Breast epithelium (tissue), 3 donors: ENCODE results near the gene ATP10B.

Experiments used
- POLR2A ChIP-seq: fragments of 450-650 bp; IDR thresholded peaks from one replicate; pipeline ENCODE4 v1.6.1; 2016; ENCODE audit warnings: antibody characterized with exemption, mild to moderate bottlenecking, moderate library complexity
- TF ChIP-seq, protein P1 (sequence below), 3 donors: fragments of 450-650 bp; IDR thresholded peaks; one replicate each; pipeline ENCODE4 v1.5.1; 2016 to 2017; ENCODE audit warnings: antibody characterized with exemption in 3 of 3, mild to moderate bottlenecking in 3 of 3, moderate library complexity in 3 of 3

DNA sequence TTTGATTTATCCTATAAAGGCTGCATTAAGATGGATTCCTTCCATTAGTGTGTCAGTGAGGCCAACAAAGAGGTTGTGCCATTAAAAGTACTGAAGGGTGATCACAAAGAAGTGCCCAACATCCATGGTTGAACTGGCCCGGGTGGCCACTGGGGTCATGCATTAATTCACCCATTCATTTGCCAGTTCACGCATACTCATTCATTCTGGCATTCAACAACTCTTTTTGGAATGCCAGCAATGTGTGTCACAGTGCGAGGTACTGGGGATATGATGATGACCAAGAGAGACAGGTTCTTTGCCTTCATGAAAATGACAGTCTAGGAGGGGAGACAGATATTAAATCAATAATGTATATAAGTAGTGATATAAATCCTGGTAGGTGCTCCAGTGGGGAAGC lies 337.1 kb downstream of the ATP10B start:
- TF ChIP-seq POLR2A: no peak
- TF ChIP-seq, protein P1, sequence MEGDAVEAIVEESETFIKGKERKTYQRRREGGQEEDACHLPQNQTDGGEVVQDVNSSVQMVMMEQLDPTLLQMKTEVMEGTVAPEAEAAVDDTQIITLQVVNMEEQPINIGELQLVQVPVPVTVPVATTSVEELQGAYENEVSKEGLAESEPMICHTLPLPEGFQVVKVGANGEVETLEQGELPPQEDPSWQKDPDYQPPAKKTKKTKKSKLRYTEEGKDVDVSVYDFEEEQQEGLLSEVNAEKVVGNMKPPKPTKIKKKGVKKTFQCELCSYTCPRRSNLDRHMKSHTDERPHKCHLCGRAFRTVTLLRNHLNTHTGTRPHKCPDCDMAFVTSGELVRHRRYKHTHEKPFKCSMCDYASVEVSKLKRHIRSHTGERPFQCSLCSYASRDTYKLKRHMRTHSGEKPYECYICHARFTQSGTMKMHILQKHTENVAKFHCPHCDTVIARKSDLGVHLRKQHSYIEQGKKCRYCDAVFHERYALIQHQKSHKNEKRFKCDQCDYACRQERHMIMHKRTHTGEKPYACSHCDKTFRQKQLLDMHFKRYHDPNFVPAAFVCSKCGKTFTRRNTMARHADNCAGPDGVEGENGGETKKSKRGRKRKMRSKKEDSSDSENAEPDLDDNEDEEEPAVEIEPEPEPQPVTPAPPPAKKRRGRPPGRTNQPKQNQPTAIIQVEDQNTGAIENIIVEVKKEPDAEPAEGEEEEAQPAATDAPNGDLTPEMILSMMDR (IDR thresholded peaks at IDR 0.05): no peak
